H9 (cell line): Measurements from ENCODE around the gene SET. TPM values are rescaled to one million over a fixed set of nuclear protein-coding genes. Genes with fewer than 3 reads are reported as not detected.
A peak's percentile ranks its signal among the peaks of the same experiment; 100 is the strongest.

Experiments used
- DNase-seq: peaks from one replicate; pipeline ENCODE4 v3.0.0-alpha.2; 2017
- H2AFZ ChIP-seq: one replicate; pipeline ENCODE4 v1.6.1; 2013; ENCODE audit warnings: mild to moderate bottlenecking, low read length, control low read depth, moderate library complexity
- H2AK5ac ChIP-seq: 2 replicates; pipeline ENCODE4 v1.6.1; 2013; ENCODE audit warnings: low read length, control low read depth, mixed read lengths; ENCODE audit not compliant: insufficient read length
- H2BK120ac ChIP-seq: one replicate; pipeline ENCODE4 v1.6.1; 2013; ENCODE audit warnings: low read depth, mild to moderate bottlenecking, low read length, control low read depth, inconsistent platforms; ENCODE audit not compliant: poor library complexity, severe bottlenecking
- H2BK12ac ChIP-seq: 2 replicates; pipeline ENCODE4 v1.6.1; 2013; ENCODE audit warnings: low read length, control low read depth, mixed read lengths, low read depth; ENCODE audit not compliant: insufficient read length
- H2BK15ac ChIP-seq: 2 replicates; pipeline ENCODE4 v1.6.1; 2013; ENCODE audit warnings: low read depth, low read length, control low read depth
- H2BK20ac ChIP-seq: one replicate; pipeline ENCODE4 v1.6.1; 2013; ENCODE audit warnings: low read depth, mild to moderate bottlenecking, low read length, control low read depth, inconsistent platforms; ENCODE audit not compliant: poor library complexity, severe bottlenecking
- H2BK5ac ChIP-seq: 2 replicates; pipeline ENCODE4 v1.6.1; 2013; ENCODE audit warnings: low read length, control low read depth, mixed read lengths; ENCODE audit not compliant: insufficient read length
- H3K14ac ChIP-seq: 2 replicates; pipeline ENCODE4 v1.6.1; 2013; ENCODE audit warnings: low read length, control low read depth; ENCODE audit not compliant: insufficient read depth
- H3K18ac ChIP-seq: 2 replicates; pipeline ENCODE4 v1.6.1; 2013; ENCODE audit warnings: low read depth, mild to moderate bottlenecking, mixed read lengths, low read length, control low read depth; ENCODE audit not compliant: insufficient read length
- H3K23ac ChIP-seq: 2 replicates; pipeline ENCODE4 v1.6.1; 2013; ENCODE audit warnings: low read length, control low read depth, mixed read lengths, low read depth; ENCODE audit not compliant: insufficient read length
- H3K23me2 ChIP-seq: 2 replicates; pipeline ENCODE4 v1.6.1; 2013; ENCODE audit warnings: low read depth, mild to moderate bottlenecking, mixed read lengths, low read length, control low read depth; ENCODE audit not compliant: insufficient read length, poor library complexity, severe bottlenecking
- H3K27ac ChIP-seq: 2 replicates; pipeline ENCODE4 v1.5.1; 2013; ENCODE audit warnings: low read length, control low read depth, mixed read lengths, low read depth; ENCODE audit not compliant: insufficient read length
- H3K27me3 ChIP-seq: 2 replicates; pipeline ENCODE4 v1.6.1; 2013; ENCODE audit warnings: low read length, control low read depth, inconsistent platforms; ENCODE audit not compliant: insufficient read depth
- H3K4ac ChIP-seq: 2 replicates; pipeline ENCODE4 v1.6.1; 2013; ENCODE audit warnings: low read depth, mild to moderate bottlenecking, control low read depth, inconsistent platforms, low read length, moderate library complexity
- H3K4me1 ChIP-seq: 2 replicates; pipeline ENCODE4 v1.6.1; 2013; ENCODE audit warnings: low read length, control low read depth, inconsistent platforms; ENCODE audit not compliant: insufficient read depth
- H3K4me2 ChIP-seq: 2 replicates; pipeline ENCODE4 v1.6.1; 2013; ENCODE audit warnings: low read length, control low read depth, mixed read lengths; ENCODE audit not compliant: insufficient read length, insufficient read depth
- H3K56ac ChIP-seq: 2 replicates; pipeline ENCODE4 v1.6.1; 2013; ENCODE audit warnings: low read depth, mild to moderate bottlenecking, mixed read lengths, low read length, control low read depth; ENCODE audit not compliant: insufficient read length
- H3K79me1 ChIP-seq: 2 replicates; pipeline ENCODE4 v1.6.1; 2013; ENCODE audit warnings: low read depth, mild to moderate bottlenecking, moderate library complexity, low read length, control low read depth, inconsistent platforms; ENCODE audit not compliant: insufficient read depth, poor library complexity, severe bottlenecking
- H3K79me2 ChIP-seq: 2 replicates; pipeline ENCODE4 v1.6.1; 2013; ENCODE audit warnings: low read length, control low read depth, inconsistent platforms; ENCODE audit not compliant: insufficient read depth
- H3K9ac ChIP-seq: 2 replicates; pipeline ENCODE4 v1.6.1; 2013; ENCODE audit warnings: low read length, control low read depth, mixed read lengths; ENCODE audit not compliant: insufficient read length; ENCODE audit errors: extremely low read depth
- H3K9me3 ChIP-seq: one replicate; pipeline ENCODE4 v1.6.1; 2013; ENCODE audit warnings: low read depth, low read length, inconsistent platforms; ENCODE audit not compliant: control insufficient read depth
- H3T11ph ChIP-seq: one replicate; pipeline ENCODE4 v1.6.1; 2013; ENCODE audit warnings: mild to moderate bottlenecking, low read length, control low read depth, inconsistent platforms
- H4K20me1 ChIP-seq: one replicate; pipeline ENCODE4 v1.6.1; 2013; ENCODE audit not compliant: control insufficient read depth, insufficient read length, insufficient read depth
- H4K5ac ChIP-seq: 2 replicates; pipeline ENCODE4 v1.6.1; 2013; ENCODE audit warnings: low read depth, mild to moderate bottlenecking, mixed read lengths, low read length, control low read depth; ENCODE audit not compliant: insufficient read length
- H4K8ac ChIP-seq: replicated peaks from 2 replicates; pipeline ENCODE4 v1.6.1; 2013; ENCODE audit warnings: low read length, control low read depth, mixed read lengths, low read depth; ENCODE audit not compliant: insufficient read length
- H4K91ac ChIP-seq: 2 replicates; pipeline ENCODE4 v1.6.1; 2013; ENCODE audit warnings: low read depth, mild to moderate bottlenecking, moderate library complexity, mixed read lengths, low read length, control low read depth; ENCODE audit not compliant: insufficient read length
- H3K27ac Mint-ChIP-seq, 3 experiments: 2 replicates in 2 of 3; 3 replicates in 1 of 3; pipeline ENCODE4 v1.8.0; 2020 to 2021; ENCODE audit warnings: mixed read lengths in 3 of 3, mild to moderate bottlenecking in 1 of 3, moderate library complexity in 1 of 3
- H3K27me3 Mint-ChIP-seq: 2 replicates; pipeline ENCODE4 v1.8.0; 2021; ENCODE audit warnings: low read depth, mild to moderate bottlenecking, moderate library complexity, mixed read lengths
- H3K36me3 Mint-ChIP-seq, 3 experiments: 2 replicates in 2 of 3; 3 replicates in 1 of 3; pipeline ENCODE4 v1.8.0; 2020 to 2021; ENCODE audit warnings: low read depth in 3 of 3, mixed read lengths in 3 of 3; ENCODE audit not compliant: insufficient read depth in 1 of 3
- H3K4me1 Mint-ChIP-seq, 2 experiments: 2 replicates each; pipeline ENCODE4 v1.8.0; 2020; ENCODE audit warnings: mixed read lengths in 2 of 2
- H3K4me3 Mint-ChIP-seq, 2 experiments: 2 replicates in 1 of 2; 3 replicates in 1 of 2; pipeline ENCODE4 v1.8.0; 2020 to 2021; ENCODE audit warnings: mild to moderate bottlenecking in 2 of 2, mixed read lengths in 2 of 2, moderate library complexity in 1 of 2
- H3K9me3 Mint-ChIP-seq, 2 experiments: 2 replicates in 1 of 2; 3 replicates in 1 of 2; pipeline ENCODE4 v1.8.0; 2020; ENCODE audit warnings: mild to moderate bottlenecking in 2 of 2, mixed read lengths in 2 of 2, moderate library complexity in 1 of 2
- CTCF ChIP-seq: fragments of 200-600 bp; sonication (generic); conservative IDR thresholded peaks from 3 replicates; pipeline ENCODE4 v1.8.0; 2021; ENCODE audit warnings: antibody characterized with exemption, mild to moderate bottlenecking
- WGBS: extraction: QIAGEN DNeasy Blood & Tissue Kit; methylation state at CpG from one replicate; pipeline ENCODE4 v1.1.7; 2013; ENCODE audit warnings: missing lambda C conversion rate, low lambda C conversion rate, mixed read lengths; ENCODE audit not compliant: insufficient read length; ENCODE audit errors: extremely low coverage; 5-methylcytosine and 5-hydroxymethylcytosine counted together
- total RNA-seq: library from RNA; stranded (reverse); gene quantifications from 2 replicates; pipeline ENCODE4 v1.2.1, GENCODE V29; 2021

Gene SET
- total RNA-seq, 1 experiment from 2014 or later: 1,148 TPM

DNA sequence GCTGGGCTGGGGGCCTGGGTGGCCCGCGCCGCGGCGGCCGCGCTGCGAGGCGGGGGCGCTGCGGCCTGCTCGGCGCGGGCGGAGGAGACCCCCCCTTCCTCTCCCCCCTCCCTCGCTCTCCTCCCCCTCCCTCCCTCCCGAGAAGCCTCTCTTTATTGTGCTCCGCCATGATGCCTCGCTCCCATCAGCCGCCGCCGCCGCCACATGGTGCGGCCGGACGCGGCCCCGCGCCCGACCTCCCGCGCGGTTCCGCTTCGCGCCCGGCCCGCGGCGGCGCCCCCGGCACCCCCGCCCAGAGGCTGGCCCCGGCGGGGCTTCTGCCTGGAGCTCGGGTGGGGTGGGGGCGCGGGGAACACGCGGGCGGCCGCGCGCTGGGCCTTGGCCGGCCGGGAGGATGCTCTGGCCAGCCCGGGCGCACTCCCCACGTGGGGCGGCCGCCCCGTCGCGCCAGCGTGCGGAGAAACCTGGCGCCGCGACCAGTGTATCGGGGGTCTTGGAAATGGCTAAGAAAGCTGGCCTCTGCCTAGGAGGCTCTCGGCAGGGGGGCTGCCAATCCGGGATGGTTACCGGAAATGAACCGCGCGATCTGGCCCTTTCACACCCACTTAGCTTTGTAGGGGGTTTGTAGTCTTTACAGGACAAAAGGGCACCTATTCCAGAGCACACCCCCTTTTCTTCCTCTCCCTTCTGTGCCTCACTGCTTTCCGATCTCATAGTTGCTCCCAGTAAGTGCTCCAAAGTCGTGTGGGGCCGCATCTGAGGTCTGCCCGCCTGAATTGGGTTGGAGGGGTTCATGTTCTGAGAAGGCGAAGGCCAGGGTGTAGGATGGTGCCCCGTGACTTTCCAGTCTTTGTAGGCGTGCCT is 1.0 kb downstream of the SET start:
- H2BK12ac ChIP-seq: no peak overlapping the region
- no peak overlapping the region for H3K56ac ChIP-seq
- H4K20me1 ChIP-seq: no peaks in the 10 kb centered on the region

More for the DNA sequence above, 1.0 kb downstream of the SET start:
- peak overlapping the region; percentile 67 for H3K14ac ChIP-seq
- H3K4me2 ChIP-seq: peak overlapping the region; percentile 100
- peak; percentile 45 for DNase-seq
- peaks cover 4% of the 10 kb centered on the region; the same call in 1 of the 2 replicates for H3K4me1 ChIP-seq
- peak overlapping the region; percentile 96 for H2BK5ac ChIP-seq
- Mint-ChIP-seq H3K27ac (peak overlapping the region; percentile 95 to 99 (median 96)), H3K36me3 (peaks cover 62 to 73% (median 63%) of the 10 kb centered on the region in 3 experiments), H3K27me3 (no peaks in the 10 kb centered on the region), H3K9me3 (peaks cover 0 to 5% of the 10 kb centered on the region in 2 experiments; a peak in 2 of 5 replicates), H3K4me1 (peaks cover 42 to 50% of the 10 kb centered on the region in 2 experiments), H3K4me3 (peak overlapping the region; percentile 93 to 99)
- no peak overlapping the region for H3T11ph ChIP-seq
- H2BK20ac ChIP-seq: no peak overlapping the region
- no peak overlapping the region for H2BK120ac ChIP-seq
- WGBS: no CpG with 5 or more reads among the region's 83 CpGs
- H3K9ac ChIP-seq: peak overlapping the region; percentile 96
- H3K18ac ChIP-seq: peak overlapping the region; percentile 79
- peak overlapping the region; percentile 59 for H3K27ac ChIP-seq
- H3K79me1 ChIP-seq: no peaks in the 10 kb centered on the region
- peaks cover 33% of the 10 kb centered on the region for H3K79me2 ChIP-seq
- H3K9me3 ChIP-seq: no peaks in the 10 kb centered on the region
- H2BK15ac ChIP-seq: no peak overlapping the region
- TF ChIP-seq CTCF: no peak
- H3K23ac ChIP-seq: no peak overlapping the region
- no peaks in the 10 kb centered on the region for H3K27me3 ChIP-seq
- H2AFZ ChIP-seq: no peak overlapping the region
- no peak overlapping the region for H2AK5ac ChIP-seq
- H3K4ac ChIP-seq: no peak overlapping the region
- no peak overlapping the region for H4K91ac ChIP-seq
- peaks cover 12% of the 10 kb centered on the region for H3K23me2 ChIP-seq
- H4K8ac ChIP-seq: no peak overlapping the region
- no peak overlapping the region for H4K5ac ChIP-seq
